HG02678 (cell line): ENCODE data around the gene STAT4.

Source experiments
- ATAC-seq: cut with Tn5 transposase; IDR thresholded peaks from one replicate; pipeline ENCODE4 v1.9.1; 2021; ENCODE audit warnings: mild to moderate bottlenecking, moderate library complexity; ENCODE audit not compliant: unreplicated experiment

Gene STAT4, protein sequence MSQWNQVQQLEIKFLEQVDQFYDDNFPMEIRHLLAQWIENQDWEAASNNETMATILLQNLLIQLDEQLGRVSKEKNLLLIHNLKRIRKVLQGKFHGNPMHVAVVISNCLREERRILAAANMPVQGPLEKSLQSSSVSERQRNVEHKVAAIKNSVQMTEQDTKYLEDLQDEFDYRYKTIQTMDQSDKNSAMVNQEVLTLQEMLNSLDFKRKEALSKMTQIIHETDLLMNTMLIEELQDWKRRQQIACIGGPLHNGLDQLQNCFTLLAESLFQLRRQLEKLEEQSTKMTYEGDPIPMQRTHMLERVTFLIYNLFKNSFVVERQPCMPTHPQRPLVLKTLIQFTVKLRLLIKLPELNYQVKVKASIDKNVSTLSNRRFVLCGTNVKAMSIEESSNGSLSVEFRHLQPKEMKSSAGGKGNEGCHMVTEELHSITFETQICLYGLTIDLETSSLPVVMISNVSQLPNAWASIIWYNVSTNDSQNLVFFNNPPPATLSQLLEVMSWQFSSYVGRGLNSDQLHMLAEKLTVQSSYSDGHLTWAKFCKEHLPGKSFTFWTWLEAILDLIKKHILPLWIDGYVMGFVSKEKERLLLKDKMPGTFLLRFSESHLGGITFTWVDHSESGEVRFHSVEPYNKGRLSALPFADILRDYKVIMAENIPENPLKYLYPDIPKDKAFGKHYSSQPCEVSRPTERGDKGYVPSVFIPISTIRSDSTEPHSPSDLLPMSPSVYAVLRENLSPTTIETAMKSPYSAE

DNA sequence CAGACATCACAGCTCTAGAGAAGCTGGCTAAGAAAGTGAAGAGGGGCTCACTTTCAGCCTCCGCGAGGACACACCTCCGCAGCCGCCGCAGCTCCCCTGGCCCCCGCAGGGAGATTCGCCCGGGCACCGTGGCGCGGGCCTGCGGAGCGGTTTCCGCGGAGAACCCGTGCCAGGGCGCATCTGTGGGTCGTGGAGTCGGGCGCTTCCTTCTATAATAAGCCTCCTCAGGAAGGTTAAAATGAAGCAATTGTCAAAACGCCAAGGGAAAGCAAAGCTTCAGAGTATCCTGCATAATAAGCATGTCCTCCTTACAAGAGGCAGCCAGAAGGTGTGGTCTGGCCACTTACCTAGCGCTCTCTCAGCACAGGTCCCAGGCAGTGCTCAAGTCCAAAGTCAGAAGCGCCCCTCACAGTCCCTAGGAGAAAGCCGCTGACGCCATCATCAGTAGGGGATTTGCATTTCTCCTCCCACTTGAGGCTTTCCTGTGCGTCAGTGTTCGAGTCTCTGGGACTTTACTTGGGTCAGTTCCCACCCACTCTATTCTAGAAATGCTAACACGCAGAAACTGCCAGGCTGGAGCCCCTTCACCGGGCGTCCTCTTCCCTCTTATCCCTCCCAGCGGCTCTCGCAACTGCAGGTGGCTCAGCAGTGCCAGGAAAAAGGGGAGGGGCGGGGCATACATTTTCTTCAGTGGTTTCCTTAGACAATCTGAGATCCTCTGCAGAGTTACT, at the start of gene STAT4:
STAT4 (minus strand) TSS at position 395 of the 731 bp plus-strand sequence. CDS start 2,791 bp downstream, outside the sequence.
- ATAC-seq, result peak; percentile 89

- no peak for ATAC-seq
Measured at GRCh38 chr2:191199929-191200512, 49.2 kb upstream of the STAT4 start.

GRCh38 chr2:191198271-191198670, 47.5 kb upstream of the STAT4 start:
- ATAC-seq, result no peak

DNA sequence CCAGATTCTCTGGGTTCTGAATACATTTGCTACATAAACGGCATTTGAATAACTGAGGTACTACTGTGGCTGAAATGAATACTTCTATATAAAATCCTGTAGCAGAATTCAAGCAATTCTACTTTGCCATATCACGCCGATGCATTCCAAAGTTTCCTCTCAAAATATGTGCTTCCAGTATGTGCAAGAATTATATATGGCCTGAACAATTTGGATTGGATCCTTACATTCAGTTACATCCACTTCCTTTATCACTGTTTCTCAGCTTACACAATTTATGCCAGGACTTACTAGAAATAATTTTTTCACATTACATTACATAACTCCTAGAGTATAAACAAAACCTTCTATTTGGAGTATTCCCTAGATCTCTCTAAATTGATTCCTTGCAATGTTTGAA, 46.3 kb upstream of the STAT4 start:
- no peak for ATAC-seq

DNA sequence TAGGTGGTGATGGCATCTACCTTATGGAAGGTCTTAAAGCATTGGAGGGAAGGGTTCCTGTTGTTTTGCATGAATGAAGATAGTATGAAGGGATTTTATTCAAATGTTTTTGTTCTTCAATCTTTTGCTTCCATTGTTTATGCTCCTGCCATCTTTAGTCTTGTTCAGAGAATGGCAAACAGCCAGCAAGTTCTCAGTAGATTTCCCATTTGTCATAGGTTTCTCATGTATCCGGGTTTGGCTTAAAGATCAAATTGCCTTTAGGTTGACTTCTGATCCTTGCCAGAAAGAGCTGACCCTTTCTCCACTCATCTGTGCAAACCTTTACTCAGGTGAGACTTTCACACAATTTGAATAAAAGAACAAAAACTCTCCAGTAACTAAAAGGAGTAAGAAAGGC, 44.2 kb upstream of the STAT4 start:
- ATAC-seq, result no peak

GRCh38 chr2:191190861-191191552, 40.2 kb upstream of the STAT4 start:
- ATAC-seq, result no peak

DNA sequence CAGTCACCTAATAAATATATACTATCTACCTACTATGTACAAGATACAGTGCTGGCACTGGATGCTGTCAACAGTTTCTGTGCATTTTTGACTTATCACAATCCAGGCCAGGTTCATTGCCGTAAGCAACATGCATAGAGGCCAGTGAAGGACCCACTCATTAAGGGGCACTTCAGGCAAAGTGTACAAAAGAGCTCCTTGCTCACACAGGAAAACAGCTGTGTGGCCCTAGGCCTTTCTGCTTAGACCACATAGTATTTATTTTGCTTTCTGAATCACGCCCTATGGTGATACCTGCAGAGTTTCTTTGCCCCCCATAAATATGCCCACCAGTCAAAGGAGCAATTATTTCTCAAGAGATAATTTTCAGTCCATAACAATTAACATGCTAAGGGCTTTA, 39.6 kb upstream of the STAT4 start:
- no peak for ATAC-seq

GRCh38 chr2:191189112-191189635, 38.4 kb upstream of the STAT4 start:
- ATAC-seq, result no peak

DNA sequence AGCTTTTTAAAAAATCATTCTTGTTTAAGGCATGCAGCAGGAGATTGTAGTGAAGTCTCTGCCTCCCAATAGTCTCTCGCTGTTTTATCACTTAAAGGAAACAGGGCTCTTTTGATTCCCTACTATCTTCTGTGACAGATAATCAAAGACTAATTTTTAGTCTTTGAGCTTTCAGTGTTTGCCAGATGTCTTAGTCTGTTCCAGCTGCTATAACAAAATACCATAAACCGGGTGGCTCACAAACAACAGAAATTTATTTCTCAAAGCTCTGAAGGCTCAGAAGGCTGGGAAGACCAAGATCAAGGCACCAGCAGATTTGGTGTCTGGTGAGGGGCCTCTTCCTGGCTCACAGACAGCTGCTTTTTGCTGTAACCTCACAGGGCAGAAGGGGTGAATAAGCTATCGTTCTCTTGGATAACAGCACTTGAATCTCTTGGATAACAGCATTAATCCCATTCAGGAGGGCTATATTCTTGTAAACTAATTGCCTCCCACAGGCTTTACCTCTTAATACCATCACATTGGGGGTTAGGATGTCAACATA, 37.8 kb upstream of the STAT4 start:
- ATAC-seq, result no peak

DNA sequence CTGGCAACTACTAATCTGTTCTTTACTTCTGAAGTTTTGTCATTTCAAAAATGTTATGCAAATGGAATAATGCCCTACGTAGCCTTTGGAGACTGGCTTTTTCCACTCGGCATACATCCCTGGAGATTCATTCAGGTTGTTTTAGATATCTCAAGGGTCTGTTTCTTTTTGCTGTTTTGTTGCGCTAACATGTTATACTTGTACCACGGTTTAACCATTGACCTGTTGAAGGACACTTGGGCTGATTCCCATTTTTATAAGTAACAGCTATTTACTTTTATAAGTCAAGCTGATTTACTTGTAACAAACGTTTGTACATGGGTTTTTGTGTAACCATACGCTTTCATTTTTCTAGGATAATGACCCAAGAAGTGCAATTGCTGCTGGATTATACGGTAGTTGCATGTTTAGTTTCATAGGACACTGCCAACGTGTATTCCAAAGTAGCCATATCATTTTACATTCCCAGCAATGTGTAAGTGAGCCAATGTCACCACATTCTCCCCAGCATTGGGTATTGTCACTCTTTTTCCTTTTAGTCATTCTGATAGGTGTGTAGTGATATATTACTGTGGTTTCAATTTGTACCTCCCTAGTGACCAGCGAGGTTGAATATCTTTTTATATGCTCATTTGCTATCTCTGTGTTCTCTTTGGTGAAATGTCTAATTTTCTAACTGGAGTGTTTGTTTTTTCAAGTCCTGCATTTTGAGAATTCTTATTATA, 36.5 kb upstream of the STAT4 start:
- no peak for ATAC-seq

GRCh38 chr2:191184457-191184856, 33.7 kb upstream of the STAT4 start:
- ATAC-seq, result no peak

GRCh38 chr2:191183516-191183915, 32.7 kb upstream of the STAT4 start:
- no peak for ATAC-seq

DNA sequence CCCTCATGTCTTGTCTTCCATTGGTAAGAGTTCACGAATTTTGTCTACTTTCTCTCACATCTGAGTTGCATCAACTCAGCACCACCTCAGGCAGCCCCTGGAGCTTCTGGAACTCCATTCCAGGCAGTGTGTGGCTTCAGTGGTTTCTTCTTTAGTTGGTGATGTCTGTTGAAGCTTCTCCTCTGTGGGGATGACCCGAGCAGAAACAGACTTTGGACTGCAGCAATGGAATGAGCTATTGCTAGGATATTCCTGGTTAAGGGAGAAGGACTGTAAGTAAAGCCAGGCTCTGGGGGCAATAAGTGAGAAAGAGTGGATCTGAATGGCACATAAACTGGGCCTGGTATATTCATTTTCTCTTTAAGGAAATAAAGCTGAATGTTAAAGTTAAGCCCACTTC, 32.3 kb upstream of the STAT4 start:
- no peak for ATAC-seq

DNA sequence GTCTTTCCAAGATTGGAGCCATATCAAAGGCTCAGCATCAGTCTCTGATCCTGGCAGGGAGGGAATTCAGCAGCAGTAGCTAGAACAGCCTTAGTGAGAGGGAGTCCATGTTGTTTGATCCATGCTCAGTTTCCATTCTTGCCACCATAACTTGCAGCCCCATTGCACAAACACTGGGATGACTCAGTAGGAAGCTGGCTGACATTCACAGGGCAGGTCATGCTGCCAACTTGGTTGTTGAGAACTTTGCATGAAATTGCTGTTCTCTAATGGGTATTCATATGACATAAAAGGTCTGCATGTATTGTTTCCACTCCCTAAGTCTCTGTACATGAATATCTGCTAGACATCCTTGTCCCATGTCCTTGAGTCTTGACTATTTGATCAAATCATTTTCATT, 29.9 kb upstream of the STAT4 start:
- ATAC-seq, result no peak

GRCh38 chr2:191180276-191180675, 29.5 kb upstream of the STAT4 start:
- no peak for ATAC-seq

DNA sequence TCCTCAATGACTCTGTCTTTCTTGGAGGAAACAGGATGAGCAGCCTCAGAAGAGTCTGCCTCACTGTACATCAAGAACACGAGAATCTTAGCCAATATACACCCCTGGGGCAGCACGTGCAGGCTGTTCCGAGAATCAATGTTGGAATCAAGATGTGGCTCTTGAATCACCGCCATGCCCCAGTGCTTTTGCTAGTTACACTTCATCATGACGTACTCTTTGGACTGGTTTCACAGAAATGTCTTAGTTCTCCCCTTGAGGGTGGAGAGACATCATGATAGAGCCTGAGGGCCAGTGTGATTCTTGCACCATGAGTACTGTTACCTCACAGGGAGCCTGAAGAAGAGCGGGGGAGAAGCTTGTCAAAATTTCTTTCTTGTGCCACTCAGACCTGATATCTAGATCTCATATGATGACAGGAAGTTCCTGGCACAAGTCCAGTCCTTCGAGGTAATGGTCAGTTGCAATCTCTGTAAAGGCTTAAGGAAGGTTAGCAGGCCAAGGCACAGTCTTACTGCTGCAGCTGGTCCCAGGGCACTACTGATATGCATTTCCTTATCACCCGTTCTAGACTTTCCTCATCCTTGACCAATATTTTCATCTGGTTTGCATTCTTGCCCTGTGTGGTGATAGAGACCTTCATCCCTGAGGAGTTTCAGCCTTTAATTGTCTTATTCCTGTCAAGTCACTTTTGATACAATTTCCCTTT, 28.2 kb upstream of the STAT4 start:
- no peak for ATAC-seq

DNA sequence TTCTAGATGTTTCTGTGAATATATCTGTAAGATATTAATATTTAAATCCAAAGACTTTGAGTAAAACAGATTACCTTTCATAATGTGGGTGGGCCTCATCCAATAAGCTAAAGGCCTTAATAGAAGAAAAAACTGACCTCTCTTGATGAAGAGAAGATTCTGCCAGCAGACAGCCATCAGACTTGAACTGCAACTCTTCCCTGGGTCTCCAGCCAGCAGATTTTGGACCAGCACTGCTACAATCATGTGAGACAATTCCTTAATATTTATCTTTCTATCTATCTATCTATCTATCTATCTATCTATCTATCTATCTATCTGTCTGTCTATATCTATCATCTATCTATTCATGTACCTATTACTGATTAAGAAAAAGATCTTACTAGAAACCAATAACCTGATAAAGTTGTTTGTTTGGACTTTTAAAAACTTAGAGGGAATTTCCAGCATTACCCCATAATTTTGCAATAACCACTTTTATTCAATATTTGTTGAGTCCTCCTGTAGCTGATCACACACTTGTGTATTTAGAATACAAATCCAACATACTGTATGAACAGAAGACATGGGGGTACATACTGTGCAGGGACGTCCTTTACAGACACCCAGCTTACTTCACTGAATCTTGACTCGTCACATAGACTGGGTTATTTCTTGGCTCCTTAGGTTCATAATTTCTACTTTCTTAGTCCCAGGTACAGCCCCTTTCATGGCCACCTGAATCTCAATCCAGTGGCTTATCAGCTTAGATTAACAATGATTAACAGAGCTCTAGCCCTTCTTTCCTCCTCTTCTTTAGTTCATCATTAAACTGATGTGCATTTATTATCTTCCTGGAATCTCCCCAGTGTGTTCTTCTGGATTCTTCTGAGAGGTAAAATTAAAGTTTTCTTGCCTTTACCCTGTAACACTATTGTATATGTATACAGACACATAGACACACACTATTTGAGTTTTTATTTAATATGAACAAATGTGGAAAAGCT, 27.2 kb upstream of the STAT4 start:
- ATAC-seq, result no peak
